H1 (cell line): Measurements from ENCODE around the gene ANKRD12. TPM values are rescaled to one million over a fixed set of nuclear protein-coding genes. Genes with fewer than 3 reads are reported as not detected.

Source experiments
- CTCF ChIA-PET: fragments of 300-600 bp; sonication (Branson Sonifier 250); formaldehyde crosslinking; loops from one replicate; lab custom pipeline; 2021; ENCODE audit not compliant: partially characterized antibody; lab: Charles Lee
- POLR2A ChIA-PET: fragments of 300-600 bp; sonication (Branson Sonifier 250); formaldehyde crosslinking; loops from one replicate; lab custom pipeline; 2021; ENCODE audit warnings: inconsistent platforms; ENCODE audit not compliant: partially characterized antibody; lab: Charles Lee
- DNase-seq, 2 experiments: peaks; one replicate each; pipeline versions ENCODE4 v3.0.0 to v3.0.0-alpha.2; 2010 to 2022; ENCODE audit warnings: low spot score in 2 of 2, low read depth in 1 of 2, mixed read lengths in 1 of 2
- FAIRE-seq: peaks from 2 replicates; lab custom pipeline; 2011; peaks lifted over from hg19 to GRCh38; lab: Jason Lieb, UNC
- H2AFZ ChIP-seq: 2 replicates; pipeline ENCODE4 v1.8.1; 2012; ENCODE audit warnings: low read length, inconsistent platforms
- H2AK5ac ChIP-seq: 2 replicates; pipeline ENCODE4 v1.6.1; 2013; ENCODE audit warnings: low read depth, low read length
- H2BK120ac ChIP-seq: replicated peaks from 2 replicates; pipeline ENCODE3; 2013; ENCODE audit warnings: low read depth, low read length, inconsistent platforms
- H2BK12ac ChIP-seq: 2 replicates; pipeline ENCODE4 v1.6.1; 2013; ENCODE audit warnings: low read depth, low read length
- H2BK15ac ChIP-seq: 2 replicates; pipeline ENCODE4 v1.6.1; 2013; ENCODE audit warnings: low read length
- H2BK20ac ChIP-seq: 2 replicates; pipeline ENCODE4 v1.6.1; 2013; ENCODE audit warnings: low read length
- H2BK5ac ChIP-seq: 2 replicates; pipeline ENCODE4 v1.6.1; 2013; ENCODE audit warnings: low read depth, low read length
- H3K14ac ChIP-seq: 2 replicates; pipeline ENCODE4 v1.6.1; 2013; ENCODE audit warnings: inconsistent platforms; ENCODE audit not compliant: insufficient read length
- H3K18ac ChIP-seq: 2 replicates; pipeline ENCODE4 v1.6.1; 2013; ENCODE audit warnings: low read length; ENCODE audit errors: extremely low read depth
- H3K23ac ChIP-seq: 2 replicates; pipeline ENCODE4 v1.6.1; 2013; ENCODE audit warnings: inconsistent platforms; ENCODE audit not compliant: insufficient read length
- H3K23me2 ChIP-seq: 2 replicates; pipeline ENCODE4 v1.6.1; 2013; ENCODE audit warnings: low read depth, low read length
- H3K27ac ChIP-seq: 2 replicates; pipeline ENCODE4 v1.6.1; 2011; ENCODE audit warnings: low read depth, low read length, inconsistent platforms
- H3K27me3 ChIP-seq, 4 experiments: replicated peaks in 1 of 4; 1 replicate in 1 of 4; 2 replicates in 3 of 4; pipeline versions ENCODE4 v1.6.1 to v1.8.1; 2011 to 2013; ENCODE audit warnings: low read length in 3 of 4, mild to moderate bottlenecking in 3 of 4, inconsistent platforms in 2 of 4, mixed read lengths in 2 of 4, moderate library complexity in 1 of 4; ENCODE audit not compliant: control insufficient read depth in 3 of 4, insufficient read depth in 3 of 4; ENCODE audit errors: extremely low read depth in 1 of 4
- H3K36me3 ChIP-seq, 4 experiments: 2 replicates each; pipeline versions ENCODE4 v1.6.1 to v1.8.1; 2011 to 2013; ENCODE audit warnings: mild to moderate bottlenecking in 4 of 4, low read length in 3 of 4, moderate library complexity in 2 of 4, control low read depth in 1 of 4, inconsistent platforms in 1 of 4; ENCODE audit not compliant: insufficient read depth in 4 of 4, control insufficient read depth in 2 of 4
- H3K4ac ChIP-seq: replicated peaks from 2 replicates; pipeline ENCODE3; 2013; ENCODE audit warnings: low read length, low read depth, mixed read lengths, inconsistent platforms; ENCODE audit not compliant: insufficient read length
- H3K4me1 ChIP-seq, 4 experiments: replicated peaks in 1 of 4; 1 replicate in 1 of 4; 2 replicates in 3 of 4; pipeline versions ENCODE4 v1.6.1 to v1.8.1; 2011 to 2013; ENCODE audit warnings: low read length in 3 of 4, inconsistent platforms in 2 of 4, mixed read lengths in 1 of 4; ENCODE audit not compliant: insufficient read depth in 4 of 4, control insufficient read depth in 3 of 4
- H3K4me2 ChIP-seq, 2 experiments: 2 replicates each; pipeline versions ENCODE4 v1.6.1 to v1.8.1; 2011 to 2013; ENCODE audit warnings: low read depth in 2 of 2, low read length in 2 of 2, control low read depth in 1 of 2, inconsistent platforms in 1 of 2, mild to moderate bottlenecking in 1 of 2; ENCODE audit not compliant: insufficient read depth in 1 of 2
- H3K4me3 ChIP-seq, 4 experiments: fragments of 200-600, 300-600 bp in 1 of 4; sonication (generic), shearing (Covaris generic), sonication (Bioruptor Twin) in 1 of 4; 2 replicates each; pipeline versions ENCODE4 v1.5.1 to v1.8.1; 2011 to 2016; ENCODE audit warnings: low read length in 4 of 4, low read depth in 3 of 4, control low read depth in 2 of 4, inconsistent platforms in 2 of 4, mild to moderate bottlenecking in 2 of 4, mixed read lengths in 1 of 4, moderate library complexity in 1 of 4; ENCODE audit not compliant: insufficient read depth in 2 of 4; ENCODE audit errors: extremely low read depth in 1 of 4
- H3K56ac ChIP-seq: replicated peaks from 2 replicates; pipeline ENCODE3; 2013; ENCODE audit warnings: low read depth, mild to moderate bottlenecking, mixed read lengths, low read length, inconsistent platforms; ENCODE audit not compliant: insufficient read length
- H3K79me1 ChIP-seq: 2 replicates; pipeline ENCODE4 v1.6.1; 2013; ENCODE audit warnings: low read depth, low read length, control low read depth
- H3K79me2 ChIP-seq, 2 experiments: 2 replicates each; pipeline versions ENCODE4 v1.6.1 to v1.8.1; 2012 to 2013; ENCODE audit warnings: low read length in 2 of 2, mild to moderate bottlenecking in 2 of 2, inconsistent platforms in 1 of 2; ENCODE audit not compliant: insufficient read depth in 2 of 2, control insufficient read depth in 1 of 2
- H3K9ac ChIP-seq, 4 experiments: replicated peaks in 1 of 4; 1 replicate in 1 of 4; 2 replicates in 3 of 4; pipeline versions ENCODE4 v1.6.1 to v1.8.1; 2011 to 2013; ENCODE audit warnings: low read depth in 3 of 4, low read length in 3 of 4, control low read depth in 2 of 4, mild to moderate bottlenecking in 2 of 4, moderate library complexity in 2 of 4, inconsistent platforms in 1 of 4; ENCODE audit errors: extremely low read depth in 1 of 4
- H3K9me3 ChIP-seq, 2 experiments: 2 replicates each; pipeline versions ENCODE4 v1.6.1 to v1.8.1; 2012 to 2013; ENCODE audit warnings: mild to moderate bottlenecking in 2 of 2, moderate library complexity in 2 of 2, control low read depth in 1 of 2, inconsistent platforms in 1 of 2, low read depth in 1 of 2, low read length in 1 of 2, mixed read lengths in 1 of 2; ENCODE audit not compliant: insufficient read depth in 2 of 2
- H4K20me1 ChIP-seq, 2 experiments: replicated peaks in 1 of 2; 2 replicates each; pipeline versions ENCODE3 to v1.8.1; 2011 to 2013; ENCODE audit warnings: inconsistent platforms in 2 of 2, low read length in 2 of 2, mild to moderate bottlenecking in 1 of 2; ENCODE audit not compliant: insufficient read depth in 2 of 2, control insufficient read depth in 1 of 2
- H4K5ac ChIP-seq: 2 replicates; pipeline ENCODE4 v1.6.1; 2013; ENCODE audit warnings: low read length, low read depth, mixed read lengths, inconsistent platforms; ENCODE audit not compliant: insufficient read length
- H4K8ac ChIP-seq: 2 replicates; pipeline ENCODE4 v1.8.0; 2013; ENCODE audit warnings: mild to moderate bottlenecking, moderate library complexity, low read length, inconsistent platforms; ENCODE audit not compliant: insufficient read depth; ENCODE audit errors: extremely low read depth
- H4K91ac ChIP-seq: replicated peaks from 2 replicates; pipeline ENCODE3; 2013; ENCODE audit warnings: low read length, mixed read lengths, inconsistent platforms; ENCODE audit not compliant: insufficient read length
- BRCA1 ChIP-seq: IDR thresholded peaks from 2 replicates; pipeline ENCODE4 v1.6.1; 2012; ENCODE audit warnings: low read depth, low read length, improper control_type of control experiment
- CBX8 ChIP-seq: fragments of 300-800, 300-1000 bp; sonication (generic); IDR thresholded peaks from 2 replicates; pipeline ENCODE4 v1.7.1; 2016; ENCODE audit warnings: low read depth, low read length, borderline replicate concordance
- CHD1 ChIP-seq: IDR thresholded peaks from 2 replicates; pipeline ENCODE4 v1.6.1; 2012; ENCODE audit warnings: low read depth, low read length, improper control_type of control experiment
- EGR1 ChIP-seq: IDR thresholded peaks from 2 replicates; pipeline ENCODE4 v1.6.1; 2011; ENCODE audit warnings: low read depth, low read length, borderline replicate concordance
- EP300 ChIP-seq, 2 experiments: IDR thresholded peaks; 1 replicate in 1 of 2; 2 replicates in 1 of 2; pipeline ENCODE4 v1.6.1; 2011 to 2012; ENCODE audit warnings: low read depth in 2 of 2, low read length in 2 of 2, mild to moderate bottlenecking in 2 of 2, borderline replicate concordance in 1 of 2, inconsistent platforms in 1 of 2, moderate library complexity in 1 of 2
- GTF2F1 ChIP-seq: IDR thresholded peaks from 2 replicates; pipeline ENCODE4 v1.6.1; 2012; ENCODE audit warnings: low read depth, low read length, improper control_type of control experiment, borderline replicate concordance
- KDM4A ChIP-seq: IDR thresholded peaks from one replicate; pipeline ENCODE4 v1.7.1; 2012; ENCODE audit warnings: low read depth, mild to moderate bottlenecking, moderate library complexity, low read length, inconsistent platforms; ENCODE audit not compliant: severe bottlenecking
- POLR2A ChIP-seq, 2 experiments: IDR thresholded peaks; 1 replicate in 1 of 2; 2 replicates in 1 of 2; pipeline ENCODE4 v1.6.1; 2011; ENCODE audit warnings: low read depth in 2 of 2, low read length in 2 of 2, mild to moderate bottlenecking in 2 of 2; ENCODE audit errors: control extremely low read depth in 1 of 2
- SAP30 ChIP-seq: fragments of 300-600 bp; sonication (generic); IDR thresholded peaks from 2 replicates; pipeline ENCODE4 v1.7.1; 2012; ENCODE audit warnings: low read length, moderate library complexity, mild to moderate bottlenecking, inconsistent platforms; ENCODE audit not compliant: insufficient read depth, insufficient replicate concordance
- SIRT6 ChIP-seq: IDR thresholded peaks from one replicate; pipeline ENCODE4 v1.7.1; 2012; ENCODE audit warnings: low read length, inconsistent platforms
- SIX5 ChIP-seq: IDR thresholded peaks from 2 replicates; pipeline ENCODE4 v1.6.1; 2011; ENCODE audit warnings: mild to moderate bottlenecking, low read depth, low read length
- SP4 ChIP-seq: IDR thresholded peaks from 2 replicates; pipeline ENCODE4 v1.6.1; 2012; ENCODE audit warnings: low read length, inconsistent platforms
- WGBS, 2 experiments: shearing (Covaris generic) in 1 of 2; methylation state at CpG; one replicate each; pipeline versions ENCODE4 v1.1.6 to v1.1.7; 2013 to 2015; ENCODE audit warnings: low lambda C conversion rate in 2 of 2, mixed read lengths in 2 of 2, inconsistent platforms in 1 of 2, low coverage in 1 of 2, missing lambda C conversion rate in 1 of 2; ENCODE audit not compliant: insufficient replicate concordance in 2 of 2, insufficient coverage in 1 of 2, insufficient read length in 1 of 2; ENCODE audit errors: extremely low coverage in 1 of 2, missing lambda C conversion rate in 1 of 2; 5-methylcytosine and 5-hydroxymethylcytosine counted together
- polyA plus RNA-seq, 7 experiments: library from polyadenylated mRNA; depleted of rRNA in 3 of 7; stranded (reverse) in 5 of 7; unstranded in 2 of 7; fragments of >200 nt in 5 of 7; fragments of 200-250 nt in 2 of 7; gene quantifications; 1 replicate in 5 of 7; 2 replicates in 1 of 7; 4 replicates in 1 of 7; pipeline versions ENCODE4 v1.2.1 to v1.2.3, GENCODE V29; 2011 to 2013; ENCODE audit warnings: missing spikeins in 2 of 7, mixed read lengths in 2 of 7
- total RNA-seq: library from RNA; stranded (reverse); fragmentation: NEBNext Ultra II Directional; extraction: Animal tissue kit (Norgen Biotek cat#: 25700); gene quantifications from 2 replicates; pipeline ENCODE4 v1.2.1, GENCODE V29; 2021
- TF ChIP-seq, protein P1 (sequence below): IDR thresholded peaks from 2 replicates; pipeline ENCODE4 v1.6.1; 2012; ENCODE audit warnings: low read length, inconsistent platforms

The ANKRD12 gene
- total and polyA plus RNA-seq, 2 of the 8 experiments (the other 6 are each of a cell fraction or from before 2014, with no cell fraction given), result 2.6 to 37.9 TPM

DNA sequence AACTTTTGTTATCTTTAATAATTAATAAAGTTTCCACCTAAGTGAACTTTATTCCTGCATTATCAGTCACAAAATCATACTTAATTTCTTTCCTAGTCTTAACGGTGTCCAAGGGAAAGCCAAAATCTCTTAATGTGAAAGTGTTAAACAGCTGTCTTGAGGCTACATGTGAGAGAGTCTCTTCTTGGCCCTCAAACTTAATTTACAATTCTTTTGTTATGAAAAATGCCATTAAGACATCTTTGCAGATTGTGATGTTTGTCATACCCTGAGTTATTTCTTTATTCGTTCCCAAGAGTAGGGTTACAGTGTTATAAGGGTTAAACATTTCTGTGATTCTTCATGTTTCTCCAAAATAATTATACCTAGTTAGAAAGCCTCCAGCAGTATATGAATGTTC is 64.6 kb downstream of the ANKRD12 start:
- no peak overlapping the region for H3K56ac ChIP-seq
- no peak overlapping the region for H2BK15ac ChIP-seq
- H2BK120ac ChIP-seq, result no peak overlapping the region
- no peak overlapping the region for H3K14ac ChIP-seq
- no peak overlapping the region for H4K91ac ChIP-seq
- WGBS, 2 experiments, result 44% methylated on average over 2 of the region's 2 CpGs; no CpG with 5 or more reads in 1 of the 2 experiments
- H2BK12ac ChIP-seq, result no peak overlapping the region
- 0 out of 4 replicates have a peak, but pooled peaks cover 0 to 4% of the 10 kb centered on the region in 2 experiments for H3K79me2 ChIP-seq
- no peaks in the 10 kb centered on the region for H3K9me3 ChIP-seq
- no peaks in the 10 kb centered on the region for H3K23me2 ChIP-seq
- no peaks in the 10 kb centered on the region; a peak in 1 of 8 replicates for H3K36me3 ChIP-seq
- DNase-seq, result no peak
- 0 out of 4 replicates have a peak overlapping the region, but pooled peaks of 1 of the 2 experiments have one; percentile 44 for H3K4me2 ChIP-seq
- ChIA-PET POLR2A (no interaction called here), CTCF (interaction anchor here (1.2 kb wide), 1 partner anchor 14 kb away, joined by 3 read pairs; no protein-coding TSS in a partner anchor)
- H2BK5ac ChIP-seq, result no peak overlapping the region
- H3K18ac ChIP-seq, result no peak overlapping the region
- no peak overlapping the region for H3K9ac ChIP-seq
- no peak overlapping the region for H3K4ac ChIP-seq
- H3K4me1 ChIP-seq, result peaks cover 0 to 6% (median 2%) of the 10 kb centered on the region in 4 experiments; a peak in 2 of 7 replicates
- FAIRE-seq, result peak; percentile 45
- no peaks in the 10 kb centered on the region for H3K27me3 ChIP-seq
- no peaks in the 10 kb centered on the region for H3K79me1 ChIP-seq
- H2BK20ac ChIP-seq, result no peak overlapping the region
- H4K20me1 ChIP-seq, result no peaks in the 10 kb centered on the region
- H2AFZ ChIP-seq, result no peak overlapping the region
- H4K8ac ChIP-seq, result no peak overlapping the region
- H3K4me3 ChIP-seq, result peak overlapping the region in 1 of 4 experiments; percentile 13; a peak in 1 of 8 replicates
- H3K27ac ChIP-seq, result no peak overlapping the region
- no peak overlapping the region for H4K5ac ChIP-seq
- H3K23ac ChIP-seq, result no peak overlapping the region
- no peak overlapping the region for H2AK5ac ChIP-seq
- TF ChIP-seq SP4 (no peak), EP300 (IDR thresholded peaks at IDR 0.05; ENCODE audit: borderline replicate concordance in 1 of 2, low read depth in 2 of 2, low read length in 2 of 2) (no peak), CBX8 (no peak), BRCA1 (no peak), CHD1 (no peak), SAP30 (no peak), SIX5 (no peak), EGR1 (no peak), POLR2A (IDR thresholded peaks at IDR 0.05; ENCODE audit: control extremely low read depth in 1 of 2, low read depth in 2 of 2, low read length in 2 of 2) (no peak), GTF2F1 (no peak), SIRT6 (no peak), KDM4A (no peak)
- TF ChIP-seq, protein P1, sequence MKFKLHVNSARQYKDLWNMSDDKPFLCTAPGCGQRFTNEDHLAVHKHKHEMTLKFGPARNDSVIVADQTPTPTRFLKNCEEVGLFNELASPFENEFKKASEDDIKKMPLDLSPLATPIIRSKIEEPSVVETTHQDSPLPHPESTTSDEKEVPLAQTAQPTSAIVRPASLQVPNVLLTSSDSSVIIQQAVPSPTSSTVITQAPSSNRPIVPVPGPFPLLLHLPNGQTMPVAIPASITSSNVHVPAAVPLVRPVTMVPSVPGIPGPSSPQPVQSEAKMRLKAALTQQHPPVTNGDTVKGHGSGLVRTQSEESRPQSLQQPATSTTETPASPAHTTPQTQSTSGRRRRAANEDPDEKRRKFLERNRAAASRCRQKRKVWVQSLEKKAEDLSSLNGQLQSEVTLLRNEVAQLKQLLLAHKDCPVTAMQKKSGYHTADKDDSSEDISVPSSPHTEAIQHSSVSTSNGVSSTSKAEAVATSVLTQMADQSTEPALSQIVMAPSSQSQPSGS, result no peak
